Activated CD8-positive, alpha-beta memory T cell treated with anti-CD3 and anti-CD28 coated beads, Interleukin-2, amount 50 U/mL, for 24 hours (primary cell): ENCODE data around the gene HS2ST1.

Experiments used
- DNase-seq: peaks from one replicate; pipeline ENCODE4 v3.0.0-alpha.2; 2020; ENCODE audit errors: extremely low read depth

Gene HS2ST1

GRCh38 chr1:87136607-87137341, 222.3 kb downstream of the HS2ST1 start:
- no peak for DNase-seq

GRCh38 chr1:87137342-87137739, 222.9 kb downstream of the HS2ST1 start:
- no peak for DNase-seq

GRCh38 chr1:87140831-87141540, 226.6 kb downstream of the HS2ST1 start:
- DNase-seq, result no peak

GRCh38 chr1:87141556-87141955, 227.1 kb downstream of the HS2ST1 start:
- no peak for DNase-seq

- no peak for DNase-seq
Observed at GRCh38 chr1:87143413-87144135, 229.1 kb downstream of the HS2ST1 start.

- no peak for DNase-seq
Observed at GRCh38 chr1:87144316-87144895, 230.0 kb downstream of the HS2ST1 start.

- DNase-seq, result no peak
Observed at GRCh38 chr1:87144981-87145380, 230.5 kb downstream of the HS2ST1 start.

- DNase-seq, result no peak
Observed at GRCh38 chr1:87146538-87146937, 232.1 kb downstream of the HS2ST1 start.

- no peak for DNase-seq
Observed at GRCh38 chr1:87146986-87147385, 232.6 kb downstream of the HS2ST1 start.

GRCh38 chr1:87147851-87148250, 233.4 kb downstream of the HS2ST1 start:
- no peak for DNase-seq

GRCh38 chr1:87148661-87149060, 234.2 kb downstream of the HS2ST1 start:
- DNase-seq, result no peak

- no peak for DNase-seq
Observed at GRCh38 chr1:87149241-87150041, 235.0 kb downstream of the HS2ST1 start.

- no peak for DNase-seq
Observed at GRCh38 chr1:87150143-87150542, 235.7 kb downstream of the HS2ST1 start.

- no peak for DNase-seq
Observed at GRCh38 chr1:87151500-87152421, 237.3 kb downstream of the HS2ST1 start.

- DNase-seq, result no peak
Observed at GRCh38 chr1:87154384-87154783, 239.9 kb downstream of the HS2ST1 start.

GRCh38 chr1:87155170-87155569, 240.7 kb downstream of the HS2ST1 start:
- DNase-seq, result no peak

- no peak for DNase-seq
Observed at GRCh38 chr1:87155648-87156047, 241.2 kb downstream of the HS2ST1 start.

GRCh38 chr1:87156124-87156523, 241.7 kb downstream of the HS2ST1 start:
- no peak for DNase-seq

- no peak for DNase-seq
Observed at GRCh38 chr1:87159378-87159915, 245.0 kb downstream of the HS2ST1 start.
